ENCODE results near the gene ZNF354C.

ZNF354C gene

DNA sequence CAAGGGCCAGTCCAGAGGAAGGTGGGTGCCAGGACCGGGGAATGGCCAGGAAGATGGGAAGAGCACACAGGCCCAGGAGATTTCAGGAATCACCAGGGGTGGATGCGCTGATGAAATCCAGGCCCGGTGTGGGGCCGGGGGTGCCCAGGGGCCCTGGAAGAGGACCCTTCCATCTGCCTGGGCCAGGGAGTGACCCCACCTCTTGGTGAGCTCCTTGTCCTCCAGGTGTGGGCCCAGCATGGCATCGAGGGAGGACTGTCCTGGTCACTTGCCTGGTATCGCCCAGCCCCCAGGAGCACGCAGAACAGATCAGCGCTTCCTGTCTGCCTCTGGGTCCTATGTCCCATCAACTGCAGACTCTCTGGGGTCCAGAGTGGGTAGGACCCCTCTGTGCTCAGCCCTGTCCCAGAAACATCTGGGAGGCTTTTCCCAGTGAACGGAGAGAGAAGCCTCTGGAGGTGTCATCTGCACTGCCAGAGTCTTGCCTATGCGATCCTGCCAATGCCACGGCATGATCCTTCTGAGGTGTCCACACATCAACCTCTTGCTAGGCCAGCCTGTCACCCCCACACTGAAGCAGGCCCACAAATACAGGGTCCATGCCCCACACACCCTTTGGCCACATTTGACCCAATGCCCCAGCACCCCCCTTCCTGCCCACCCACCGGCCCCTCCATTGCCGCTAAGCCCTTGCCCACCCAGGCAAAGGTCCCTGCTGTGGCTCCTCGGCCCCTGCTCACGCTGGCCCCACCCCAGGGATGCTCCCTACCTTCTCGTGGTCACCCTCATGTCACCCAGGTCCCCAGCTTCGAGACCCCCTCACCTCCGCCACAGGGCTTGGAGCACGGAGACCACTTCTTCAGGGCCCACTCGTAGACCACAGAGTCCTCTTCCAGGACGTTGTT lies 67.2 kb downstream of the ZNF354C start:
- no peak for DNase-seq (ENCODE audit: low read depth in 4 of 4, low spot score in 1 of 4)

DNA sequence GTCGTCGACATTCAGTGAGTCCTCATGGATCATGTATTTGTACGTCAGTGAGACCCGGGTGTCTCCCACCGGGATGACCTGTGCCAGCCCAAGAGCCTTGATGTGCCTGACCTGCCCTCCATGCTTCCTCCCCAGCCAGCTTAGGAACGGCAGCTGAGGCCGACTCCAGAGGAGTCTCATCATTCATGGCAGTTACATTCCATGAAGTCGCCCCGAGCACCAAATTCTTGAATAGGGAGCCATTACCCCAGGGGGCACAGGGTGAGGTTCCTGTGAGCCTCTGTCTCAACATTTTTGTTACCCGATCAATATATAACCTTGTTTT lies 67.8 kb downstream of the ZNF354C start:
- DNase-seq (ENCODE audit: low read depth in 4 of 4, low spot score in 1 of 4) = no peak

DNA sequence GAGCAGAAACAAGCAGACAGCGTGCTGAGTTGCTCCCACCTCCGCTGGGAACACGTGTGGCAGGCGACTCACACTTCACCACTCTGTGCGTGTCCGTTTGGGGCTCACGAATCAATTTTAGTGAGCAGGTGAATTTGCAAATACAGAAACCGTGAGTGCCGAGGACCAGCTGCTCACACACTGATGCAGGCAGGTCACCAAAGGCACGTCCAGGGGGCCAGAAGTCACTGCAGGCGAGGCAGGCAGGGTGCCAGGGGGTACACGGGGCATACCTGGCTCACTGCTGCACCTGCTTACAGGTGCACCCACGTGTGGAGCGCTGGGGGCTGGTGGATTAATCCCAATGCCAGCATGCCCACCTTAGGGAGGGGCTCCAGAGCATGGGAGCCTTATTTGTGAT lies 68.8 kb downstream of the ZNF354C start:
- no peak for DNase-seq (ENCODE audit: low read depth in 4 of 4, low spot score in 1 of 4)

DNA sequence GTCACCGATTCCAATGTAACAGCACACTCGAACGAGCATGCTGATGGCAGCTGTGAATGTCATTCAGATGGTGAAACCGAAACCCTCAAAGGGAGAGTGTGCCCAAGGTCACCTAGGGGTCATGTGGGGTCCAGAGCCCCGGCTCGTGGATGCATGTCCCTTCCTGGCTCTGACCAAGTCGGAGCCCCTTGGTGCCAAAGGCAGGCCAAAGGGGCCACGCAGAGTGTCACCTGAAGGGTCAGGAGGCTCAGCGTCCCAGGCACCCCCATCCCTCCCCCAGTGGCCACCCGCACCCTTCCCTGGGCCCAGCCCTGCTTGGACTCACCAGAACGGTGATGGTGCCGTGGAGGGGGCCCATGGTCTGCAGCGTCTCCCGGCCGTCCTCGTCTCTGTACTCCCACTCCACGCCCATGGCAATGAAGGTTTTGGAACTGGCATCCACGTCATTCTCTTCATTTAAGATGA lies 69.5 kb downstream of the ZNF354C start:
- DNase-seq (ENCODE audit: low read depth in 4 of 4, low spot score in 1 of 4) = no peak

DNA sequence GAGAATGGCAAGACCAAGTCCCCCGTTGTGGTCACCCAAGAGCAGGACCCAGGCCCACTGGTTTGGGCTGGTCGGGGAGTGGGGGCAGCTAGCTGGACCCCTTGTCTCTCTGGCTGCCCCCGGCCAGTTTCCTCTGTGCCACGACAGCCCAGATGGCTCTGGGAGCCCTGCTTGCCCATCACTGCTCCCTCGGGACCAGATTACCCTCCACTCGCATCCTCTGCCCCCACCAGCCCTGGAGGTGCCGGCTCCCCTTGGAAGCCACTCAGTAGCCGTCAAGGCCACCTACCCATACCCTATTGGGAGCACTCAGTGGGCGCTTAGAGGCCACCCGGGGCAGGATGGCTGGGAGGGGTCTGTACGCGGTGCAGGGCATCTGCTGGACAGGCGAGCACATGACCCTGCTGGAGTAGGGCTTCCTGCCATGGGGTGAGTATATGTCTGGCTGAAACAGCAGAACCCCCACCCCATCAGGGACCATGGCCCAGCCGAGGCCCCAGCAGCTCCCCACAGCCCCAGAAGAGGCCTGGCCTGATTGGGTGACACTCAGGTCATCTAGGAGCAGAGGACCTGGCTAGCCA lies 70.0 kb downstream of the ZNF354C start:
- no peak for DNase-seq (ENCODE audit: low read depth in 4 of 4, low spot score in 1 of 4)

DNA sequence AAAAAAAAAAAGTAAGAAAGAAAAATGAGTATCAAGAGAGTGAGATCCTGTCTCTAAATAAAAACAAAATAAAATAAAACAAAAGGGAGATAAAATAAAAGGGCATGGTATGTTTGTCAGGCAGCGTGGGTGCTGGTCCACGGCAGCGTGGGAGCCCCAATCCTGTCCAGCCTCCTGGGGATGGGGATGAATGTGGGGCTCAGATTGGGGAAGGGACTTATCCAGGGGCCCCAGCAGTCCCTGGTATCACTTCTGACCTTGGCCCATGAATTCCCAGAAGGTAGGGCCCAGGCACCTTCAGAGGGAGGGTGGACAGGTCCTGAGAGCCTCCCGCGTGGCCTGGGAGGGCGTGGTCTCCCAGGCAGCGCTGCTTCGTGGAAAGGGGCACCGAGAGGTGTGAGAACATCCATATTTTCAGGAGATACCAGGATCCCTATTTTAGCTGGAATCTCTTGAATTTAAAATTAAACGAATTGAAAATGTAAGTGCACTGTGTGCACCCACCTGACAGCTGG lies 71.2 kb downstream of the ZNF354C start:
- no peak for DNase-seq (ENCODE audit: low read depth in 4 of 4, low spot score in 1 of 4)

DNA sequence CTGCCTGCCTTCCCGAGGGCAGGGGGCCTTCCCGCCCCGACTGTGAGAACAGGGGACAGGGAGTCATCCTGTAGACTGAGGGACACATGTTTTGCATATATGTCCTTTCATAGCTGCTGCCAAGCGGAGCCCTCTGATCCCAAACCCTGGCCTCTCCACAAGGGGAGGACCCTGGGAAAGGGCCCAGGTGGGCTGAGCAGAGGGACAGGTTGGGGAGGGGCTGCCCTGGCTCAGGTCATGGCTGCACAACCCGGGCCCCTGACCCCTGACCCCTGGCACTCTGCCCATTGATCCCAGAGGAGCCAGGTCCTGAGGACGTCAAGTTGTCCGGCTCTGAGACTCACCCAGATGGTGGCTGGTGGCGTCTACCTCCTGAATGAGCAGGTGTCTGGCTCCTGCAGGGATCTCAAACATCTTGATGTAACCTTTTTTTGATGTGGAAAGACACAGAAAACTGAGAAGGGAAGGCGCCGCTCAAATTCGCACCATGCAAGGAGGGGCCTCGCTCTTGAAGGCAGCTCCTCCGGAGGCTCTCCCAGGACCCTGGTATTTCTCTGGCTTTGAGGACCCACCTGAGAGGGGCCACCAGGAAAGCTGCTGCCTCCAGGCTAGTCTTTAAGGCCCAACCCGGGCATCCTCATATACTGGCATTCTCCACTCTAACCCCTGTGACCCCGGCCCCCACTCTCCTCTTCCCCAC lies 71.9 kb downstream of the ZNF354C start:
- no peak for DNase-seq (ENCODE audit: low read depth in 4 of 4, low spot score in 1 of 4)

DNA sequence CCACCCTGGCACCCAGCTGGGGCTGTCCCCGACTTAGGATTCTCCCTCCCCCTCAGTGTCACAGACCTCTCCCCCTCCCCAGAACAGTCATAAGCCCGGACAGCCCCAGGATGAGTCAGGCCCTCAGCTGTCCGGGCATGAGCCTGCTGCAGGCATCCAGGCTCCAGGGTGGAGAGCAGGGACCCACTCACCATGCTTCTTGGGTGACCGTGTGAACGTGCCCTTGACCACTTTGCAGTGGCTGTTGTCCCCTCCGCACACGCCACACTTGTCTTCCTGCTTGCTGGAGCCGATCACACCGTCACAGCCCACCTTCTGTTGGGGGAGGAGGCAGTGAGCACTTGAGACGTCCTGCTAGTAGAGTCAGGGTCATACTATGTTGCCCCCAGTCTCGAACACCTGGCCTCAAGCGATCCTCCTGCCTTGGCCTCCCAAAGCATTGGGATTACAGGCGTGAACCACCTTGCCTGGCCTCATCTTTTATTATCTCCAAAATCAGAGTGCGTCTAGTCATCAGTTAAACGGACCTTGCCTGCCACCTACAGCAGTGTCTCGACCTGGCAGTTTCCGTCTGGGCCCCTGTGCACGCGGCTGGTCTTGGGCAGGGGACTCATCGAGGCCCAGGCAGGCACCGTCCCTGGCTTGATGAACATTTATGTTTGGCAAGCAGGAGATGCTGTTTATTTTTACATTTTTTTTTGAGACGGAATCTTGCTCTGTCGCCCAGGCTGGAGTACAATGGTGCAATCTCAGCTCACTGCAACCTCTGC lies 72.6 kb downstream of the ZNF354C start:
- no peak for DNase-seq (ENCODE audit: low read depth in 4 of 4, low spot score in 1 of 4)

Measured in stimulated activated CD4-positive, alpha-beta T cell treated with anti-CD3 and anti-CD28 coated beads, Interleukin-1b, Interleukin-23, amount 100 ng/mL, for 24 hours (primary cell).